GM18508 (cell line): ENCODE data around the gene DTX1.
"Not testable (repeated sequence)": the region's sequence is repeated elsewhere in the genome, so short reads cannot be mapped to it uniquely, and the experiment has no call there.

ENCODE experiments used
- ATAC-seq: cut with Tn5 transposase; IDR thresholded peaks from one replicate; pipeline ENCODE4 v1.9.1; 2021; ENCODE audit warnings: moderate number of reproducible peaks; ENCODE audit not compliant: insufficient read depth, unreplicated experiment

The DTX1 gene

DNA sequence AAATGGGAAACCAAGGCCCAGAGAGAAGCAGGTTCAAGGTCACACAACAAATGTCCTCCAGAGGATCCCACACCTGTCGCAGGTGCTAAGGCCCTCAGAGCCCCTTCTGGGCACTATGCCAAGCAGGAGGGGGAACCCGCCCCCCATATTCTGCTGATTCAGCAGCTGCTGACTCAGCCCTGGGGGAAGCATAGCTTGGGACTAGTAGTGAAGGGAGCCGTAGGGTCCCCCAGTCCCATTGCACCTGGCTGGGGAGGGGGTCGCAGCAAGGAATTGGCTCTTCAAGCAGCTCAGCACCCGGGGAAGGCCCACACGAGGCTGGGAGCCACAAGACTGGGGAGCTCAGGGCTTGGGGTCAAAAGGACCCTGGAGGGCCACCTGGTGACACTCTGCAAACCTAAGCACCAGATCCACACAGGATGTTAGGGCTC is 78.0 kb downstream of the DTX1 start:
- no peak for ATAC-seq

DNA sequence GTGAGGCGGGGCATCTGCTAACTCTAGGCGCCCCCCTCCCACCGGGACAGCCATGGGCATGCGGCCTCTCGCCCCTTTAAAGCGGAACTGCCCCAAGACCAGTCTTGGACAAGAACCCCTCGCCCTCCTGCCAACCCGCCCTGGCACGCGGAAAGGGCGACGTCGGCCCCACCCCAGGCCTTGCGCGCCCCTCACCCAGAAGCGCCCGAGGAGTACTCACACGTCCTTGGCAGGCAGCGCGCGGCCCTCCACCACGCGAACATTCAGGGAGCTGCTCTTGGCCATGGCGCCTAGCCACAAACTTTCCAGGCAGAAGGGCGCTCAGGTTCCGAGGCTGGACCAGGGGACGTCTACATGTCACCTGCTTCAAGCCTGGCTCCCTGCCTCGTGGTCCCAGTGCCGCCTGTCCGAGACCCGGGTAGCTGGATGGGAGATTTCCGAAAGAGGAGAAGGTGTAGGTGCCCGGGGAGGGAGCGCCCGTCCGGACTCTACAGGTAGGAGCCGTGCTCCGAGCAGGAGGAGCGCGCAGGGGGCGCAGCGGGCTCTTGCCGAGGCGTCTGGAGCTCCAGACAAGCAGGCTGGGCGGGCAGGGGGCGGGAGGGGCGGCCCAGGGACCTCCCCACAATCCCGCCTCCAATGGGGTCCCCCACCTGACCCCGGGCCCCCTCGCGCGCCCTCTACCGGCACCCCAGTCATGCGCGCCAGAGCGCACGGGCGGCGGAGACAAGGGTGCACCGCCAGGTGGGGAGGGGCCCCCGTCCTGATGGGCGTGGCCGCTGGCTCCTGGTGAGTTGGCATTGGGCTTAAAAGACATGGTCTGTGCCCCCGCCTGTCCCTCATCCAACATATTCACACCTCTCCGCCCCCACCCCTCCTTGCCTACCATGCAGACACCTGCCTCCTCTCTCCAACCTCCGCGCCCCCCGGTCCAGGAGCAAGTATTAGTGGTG is 78.9 kb downstream of the DTX1 start, which contains the start of gene RASAL1:
Gene RASAL1, minus strand, starts transcription at position 584 of the 950 bp plus-strand sequence. Its CDS starts 299 bp downstream, at position 285.
- no peak for ATAC-seq

DNA sequence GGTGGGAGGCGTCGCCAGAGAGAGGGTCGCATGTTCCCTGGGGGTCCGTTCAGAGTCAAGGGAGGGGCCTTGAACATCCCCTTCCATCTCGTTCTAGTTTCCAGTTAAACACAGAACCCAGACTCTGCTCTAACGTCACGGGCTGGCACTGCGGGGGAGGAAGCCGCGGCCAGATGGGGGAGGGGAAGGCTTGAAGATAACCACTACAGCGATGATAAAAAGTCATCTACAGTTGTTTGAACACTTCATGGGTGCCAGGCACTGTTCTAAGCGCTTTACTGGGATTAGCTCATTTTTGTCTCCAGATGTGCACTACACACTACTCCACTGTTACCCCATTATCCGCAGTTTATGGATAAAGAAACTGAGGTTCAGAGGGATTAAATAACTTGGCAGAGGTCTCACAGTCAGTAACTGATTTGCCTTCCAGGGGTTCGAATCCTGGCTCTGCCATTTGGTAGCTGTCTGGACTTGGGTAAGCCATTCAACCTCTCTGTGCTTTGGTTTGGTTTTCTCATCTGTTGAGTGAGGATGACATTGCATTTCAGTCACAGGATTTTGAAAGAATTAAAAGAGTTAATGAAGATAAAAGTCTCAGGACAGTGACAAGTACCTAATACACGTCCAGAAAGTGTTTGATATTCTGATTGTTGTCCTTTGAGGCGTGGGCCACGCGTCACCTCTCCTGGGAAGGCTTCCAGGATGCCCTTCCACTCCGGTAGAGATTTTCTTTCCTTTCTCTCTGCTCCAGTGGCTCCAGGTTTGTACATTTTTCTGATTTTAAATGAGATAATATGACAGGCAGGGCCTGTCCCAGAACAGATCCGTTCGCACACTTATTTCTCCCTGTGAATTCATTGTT is 79.8 kb downstream of the DTX1 start:
- ATAC-seq, result no peak

DNA sequence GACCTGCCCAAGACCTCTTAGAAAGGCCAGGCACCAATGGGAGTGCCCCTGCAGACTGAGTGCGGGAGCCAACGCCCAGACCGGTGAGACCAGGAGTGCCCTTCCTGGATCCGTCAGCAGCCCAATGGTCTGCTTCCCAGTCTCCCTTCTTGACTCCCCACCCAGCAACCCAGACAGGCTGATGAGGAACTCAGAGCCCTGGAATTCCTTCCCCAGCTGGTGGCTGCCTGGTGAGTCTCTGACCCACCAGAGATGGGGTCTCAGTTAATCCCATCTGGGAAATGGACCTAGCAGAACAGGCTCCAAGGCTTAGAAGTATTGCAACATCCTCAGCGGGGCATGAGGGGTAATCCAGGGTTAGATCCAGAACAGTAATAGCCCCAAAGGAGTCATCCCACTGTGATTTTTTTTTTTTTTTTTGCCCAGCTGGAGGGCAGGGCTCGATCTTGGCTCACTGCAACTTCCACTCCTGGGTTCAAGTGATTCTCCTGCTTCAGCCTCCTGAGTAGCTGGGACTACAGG is 80.5 kb downstream of the DTX1 start:
- ATAC-seq, result no peak

GRCh38 chr12:113137861-113138783 is 81.6 kb downstream of the DTX1 start:
- no peak for ATAC-seq

DNA sequence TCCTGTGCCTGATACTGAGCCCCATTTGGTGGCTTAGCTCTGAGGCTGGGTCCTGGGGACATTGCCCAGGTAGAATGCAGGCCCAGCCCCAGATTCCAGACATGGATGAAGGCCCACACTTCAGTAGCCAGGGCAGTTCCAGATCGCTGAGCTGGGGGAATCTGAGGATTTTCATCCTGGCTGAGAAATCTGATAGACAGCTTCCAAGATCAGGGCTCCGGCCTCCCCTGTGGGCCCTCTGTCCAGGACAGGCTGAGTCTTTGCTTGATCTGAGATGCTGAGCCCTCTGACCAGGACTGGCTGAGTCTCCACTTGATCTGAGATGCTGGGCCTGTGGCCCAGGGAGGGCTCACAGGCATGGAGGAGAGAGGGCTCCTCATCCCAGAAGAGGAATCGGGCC is 82.3 kb downstream of the DTX1 start:
- no peak for ATAC-seq

- no peak for ATAC-seq
These were observed 84.2 kb downstream of the DTX1 start for GRCh38 chr12:113140706-113141105.

- not testable (repeated sequence) for ATAC-seq
These were observed 85.2 kb downstream of the DTX1 start for GRCh38 chr12:113141716-113142115.

GRCh38 chr12:113142173-113142885 is 85.8 kb downstream of the DTX1 start:
- no peak for ATAC-seq

DNA sequence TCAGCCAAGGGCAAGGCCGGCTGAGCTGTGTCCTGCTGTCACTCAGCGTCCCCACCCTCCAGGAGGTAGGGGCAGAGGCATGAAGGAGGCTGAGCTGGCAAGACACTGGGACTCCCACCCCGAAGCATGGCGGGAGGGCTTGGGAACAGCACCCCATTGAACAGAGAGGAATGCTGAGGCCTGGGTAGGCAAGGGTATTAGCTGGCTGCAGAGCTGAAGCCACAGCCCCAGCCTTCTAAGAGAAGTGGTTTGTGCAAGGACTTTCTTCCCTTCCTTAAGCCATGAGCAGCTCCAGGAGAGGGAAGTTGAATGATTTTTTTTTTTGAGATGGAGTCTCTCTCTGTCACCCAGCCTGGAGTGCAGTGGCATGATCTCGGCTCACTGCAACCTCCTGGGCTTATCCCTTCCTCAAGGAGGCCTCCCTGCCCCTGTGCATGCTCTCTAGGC is 86.4 kb downstream of the DTX1 start:
- no peak for ATAC-seq

DNA sequence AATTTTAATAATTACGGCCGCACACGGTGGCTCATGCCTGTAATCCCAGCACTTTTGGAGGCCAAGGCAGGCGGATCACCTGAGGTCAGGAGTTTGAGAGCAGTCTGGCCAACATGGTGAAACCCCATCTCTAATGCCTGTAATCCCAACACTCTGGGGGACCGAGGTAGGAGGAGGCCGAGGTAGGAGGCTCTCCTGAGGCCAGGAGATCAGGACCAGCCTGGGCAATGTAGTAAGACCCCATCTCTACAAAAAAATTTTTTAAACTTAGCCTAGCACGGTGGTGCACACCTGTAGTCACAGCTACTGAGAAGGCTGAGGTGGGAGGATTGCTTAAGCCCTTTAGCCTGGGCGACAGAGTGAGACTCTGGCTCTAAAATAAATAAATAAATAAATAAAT is 87.4 kb downstream of the DTX1 start:
- ATAC-seq, result no peak

- ATAC-seq, result no peak
These were observed 88.3 kb downstream of the DTX1 start for GRCh38 chr12:113144806-113145205.

DNA sequence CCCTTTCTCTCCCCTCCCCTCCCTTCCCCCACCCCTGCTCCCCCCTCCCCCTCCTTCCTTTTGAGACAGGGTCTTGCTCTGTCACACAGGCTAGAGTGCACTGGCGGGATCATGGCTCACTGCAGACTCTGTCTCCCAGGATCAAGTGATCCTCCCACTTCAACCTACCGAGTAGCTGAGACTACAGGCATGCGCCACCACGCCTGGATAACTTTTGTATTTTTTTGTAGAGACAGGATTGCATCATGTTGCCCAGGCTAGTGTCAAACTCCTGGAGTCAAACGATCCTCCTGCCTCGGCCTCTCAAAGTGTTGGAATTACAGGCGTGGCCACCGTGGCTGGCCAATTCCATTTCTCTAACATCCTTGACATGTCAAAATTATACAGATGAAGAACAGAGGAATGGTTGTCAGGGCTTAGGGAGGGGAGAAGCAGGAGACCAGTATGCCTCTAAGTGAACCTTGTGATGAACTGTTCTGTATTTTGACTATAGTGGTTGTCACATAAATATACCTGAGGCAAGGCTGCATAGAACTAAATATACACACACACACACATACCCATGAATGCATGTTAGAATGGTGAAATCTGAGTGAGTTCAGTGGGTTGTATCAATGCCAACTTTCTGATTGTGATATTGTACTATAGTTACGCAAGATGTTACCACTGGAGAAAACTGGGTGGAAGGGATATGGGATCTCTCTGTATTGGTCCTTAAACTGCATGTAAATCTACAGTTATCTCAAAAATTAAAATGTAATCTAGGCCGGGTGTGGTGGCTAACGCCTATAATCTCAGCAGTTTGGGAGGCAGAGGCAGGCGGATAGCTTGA is 89.4 kb downstream of the DTX1 start:
- ATAC-seq, result no peak

DNA sequence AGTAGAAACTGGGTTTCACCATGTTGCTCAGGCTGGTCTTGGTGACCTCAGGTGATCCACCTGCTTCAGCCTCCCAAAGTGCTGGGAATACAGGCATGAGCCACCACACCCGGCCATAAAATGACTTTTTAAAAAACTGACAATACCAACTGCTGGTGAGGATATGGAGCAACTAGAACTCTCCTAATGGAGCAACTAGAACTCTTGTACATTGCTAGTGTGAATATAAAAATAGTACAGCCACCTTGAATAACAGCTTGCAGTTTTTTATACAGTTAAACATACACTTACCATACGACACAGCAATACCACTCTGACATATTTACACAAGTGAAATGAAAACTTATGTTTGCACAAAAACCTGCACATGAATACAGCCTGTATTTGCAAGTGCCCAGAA is 90.5 kb downstream of the DTX1 start:
- no peak for ATAC-seq
